CD4-positive, alpha-beta T cell treated with Interleukin-15 for 1 hour (primary cell): ENCODE measurements around the gene KCNG4.
"Not testable (repeated sequence)": the region's sequence is repeated elsewhere in the genome, so short reads cannot be mapped to it uniquely, and the experiment has no call there.

Experiments
- DNase-seq: peaks from one replicate; pipeline ENCODE4 v3.0.0-alpha.2; 2020

Gene KCNG4

DNA sequence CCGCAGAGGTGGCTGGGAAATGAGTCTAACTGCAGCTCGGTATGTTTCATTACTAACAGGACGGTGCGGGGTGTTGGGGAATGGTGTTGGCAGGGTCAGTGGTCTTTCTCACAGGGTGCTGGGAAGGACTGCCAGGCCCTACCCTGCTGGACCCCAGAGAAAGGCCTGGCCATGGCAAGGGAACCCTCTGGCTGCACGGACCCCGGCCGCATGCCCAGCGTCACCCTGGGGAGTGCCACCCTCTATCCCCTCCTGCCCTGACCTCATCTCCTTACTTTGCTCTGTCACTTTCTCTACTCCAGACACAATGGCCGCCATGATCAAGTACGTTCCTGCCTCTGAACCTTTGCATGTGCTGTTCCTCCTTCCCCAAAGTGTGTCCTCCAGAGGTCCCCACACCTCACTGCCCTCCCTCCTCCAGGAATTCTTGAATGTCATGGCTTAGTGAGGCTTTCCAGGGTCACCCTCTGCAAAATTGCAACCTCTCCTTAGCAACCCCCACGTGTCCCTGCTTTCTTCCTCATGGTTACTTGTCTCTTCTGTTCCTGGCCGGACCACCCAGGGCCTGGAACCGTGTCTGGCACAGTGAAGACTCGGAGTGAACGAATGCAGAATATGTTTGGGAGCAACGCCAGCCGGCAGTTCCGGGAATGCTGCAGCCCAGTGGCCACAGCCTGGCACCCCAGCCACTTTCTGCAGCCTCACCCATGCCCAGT is 33.7 kb downstream of the KCNG4 start:
- no peak for DNase-seq

DNA sequence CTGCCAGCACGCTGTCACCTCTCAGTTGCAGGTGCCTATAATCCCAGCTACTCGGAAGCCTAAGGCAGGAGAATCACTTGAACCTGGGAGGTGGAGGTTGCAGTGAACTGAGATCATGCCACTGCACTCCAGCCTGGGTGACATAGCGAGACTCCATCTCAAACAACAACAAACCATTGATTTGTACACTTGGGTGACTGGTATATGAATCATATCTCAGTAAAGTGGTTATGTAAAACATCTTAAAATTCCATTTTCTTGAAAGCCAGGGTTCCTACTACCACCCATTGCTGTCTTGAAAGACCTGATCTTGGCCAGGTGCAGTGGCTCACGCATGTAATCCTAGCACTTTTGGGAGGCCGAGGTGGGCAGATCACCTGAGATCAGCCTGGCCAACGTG is 34.7 kb downstream of the KCNG4 start:
- DNase-seq: not testable (repeated sequence)

DNA sequence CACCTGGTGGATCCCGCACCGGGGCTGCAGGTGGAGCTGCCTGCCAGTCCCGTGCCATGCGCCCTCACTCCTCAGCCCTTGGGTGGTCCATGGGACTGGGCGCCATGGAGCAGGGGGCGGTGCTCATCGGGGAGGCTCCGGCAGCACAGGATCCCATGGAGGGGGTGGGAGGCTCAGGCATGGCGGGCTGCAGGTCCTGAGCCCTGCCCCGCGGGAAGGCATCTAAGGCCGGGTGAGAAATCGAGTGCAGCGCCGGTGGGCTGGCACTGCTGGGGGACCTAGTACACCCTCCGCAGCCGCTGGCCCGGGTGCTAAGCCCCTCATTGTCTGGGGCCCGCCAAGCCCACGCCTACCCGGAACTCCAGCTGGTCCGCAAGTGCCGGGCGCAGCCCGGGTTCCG is 35.3 kb downstream of the KCNG4 start:
- DNase-seq: not testable (repeated sequence)

DNA sequence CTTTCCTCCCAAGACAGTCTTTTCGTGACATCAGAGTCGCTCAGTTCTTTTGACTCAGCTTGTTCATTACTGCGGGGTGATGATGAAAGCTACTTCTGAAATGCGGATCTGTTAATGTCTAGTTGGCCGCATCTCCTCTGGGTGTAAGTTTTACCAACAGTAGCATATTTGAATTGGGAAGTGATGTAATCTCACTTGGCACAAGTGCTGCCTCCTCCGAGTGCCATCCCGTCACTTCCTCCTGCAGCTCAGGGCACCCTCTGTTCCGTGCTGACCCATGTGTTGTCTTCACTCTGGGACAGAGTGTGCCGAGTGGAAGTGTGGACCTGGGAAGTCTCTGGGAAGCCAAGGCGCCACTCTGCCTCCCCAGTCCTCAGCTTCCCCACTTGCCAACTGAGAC is 40.0 kb downstream of the KCNG4 start:
- peak; percentile 48 for DNase-seq

DNA sequence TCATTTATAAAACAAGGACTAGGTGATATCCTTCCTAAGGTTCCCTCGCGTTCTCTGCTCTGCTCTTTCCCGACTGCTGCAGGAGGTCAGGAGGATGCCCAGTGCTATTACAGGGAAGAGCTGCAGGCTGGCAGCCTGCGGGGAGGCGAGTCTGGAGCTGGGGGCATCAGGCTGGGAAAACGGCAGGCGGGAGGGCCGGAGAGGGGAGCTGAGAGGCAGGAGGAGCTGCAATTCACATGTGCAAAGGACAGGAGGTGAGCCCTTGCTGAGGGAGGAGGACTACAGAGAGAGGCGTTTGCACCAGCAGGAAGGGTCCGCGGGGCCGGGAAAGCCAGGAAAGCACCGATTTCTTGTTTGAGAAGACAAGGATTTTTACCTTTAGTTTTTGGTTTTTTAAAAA is 40.7 kb downstream of the KCNG4 start:
- no peak for DNase-seq

DNA sequence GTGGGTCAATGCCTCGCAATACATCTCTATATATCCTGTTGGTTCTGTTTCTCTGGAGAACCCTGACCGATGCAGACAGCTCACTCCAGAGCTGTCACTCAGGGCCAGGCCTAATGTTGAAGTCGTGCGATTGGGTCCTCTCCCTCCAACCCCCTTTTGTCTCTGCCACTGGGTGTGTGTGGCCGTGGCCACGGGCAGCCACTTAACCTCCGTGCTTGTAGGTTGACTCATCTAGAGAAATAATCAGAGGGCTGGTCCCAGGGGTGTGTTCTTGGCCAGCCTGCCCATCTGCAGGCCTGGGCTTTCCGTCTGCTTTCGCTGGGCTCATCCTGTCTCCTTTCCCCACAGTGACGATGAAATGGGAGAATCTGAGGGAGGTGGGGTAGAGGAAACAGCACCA is 41.4 kb downstream of the KCNG4 start:
- DNase-seq: no peak

DNA sequence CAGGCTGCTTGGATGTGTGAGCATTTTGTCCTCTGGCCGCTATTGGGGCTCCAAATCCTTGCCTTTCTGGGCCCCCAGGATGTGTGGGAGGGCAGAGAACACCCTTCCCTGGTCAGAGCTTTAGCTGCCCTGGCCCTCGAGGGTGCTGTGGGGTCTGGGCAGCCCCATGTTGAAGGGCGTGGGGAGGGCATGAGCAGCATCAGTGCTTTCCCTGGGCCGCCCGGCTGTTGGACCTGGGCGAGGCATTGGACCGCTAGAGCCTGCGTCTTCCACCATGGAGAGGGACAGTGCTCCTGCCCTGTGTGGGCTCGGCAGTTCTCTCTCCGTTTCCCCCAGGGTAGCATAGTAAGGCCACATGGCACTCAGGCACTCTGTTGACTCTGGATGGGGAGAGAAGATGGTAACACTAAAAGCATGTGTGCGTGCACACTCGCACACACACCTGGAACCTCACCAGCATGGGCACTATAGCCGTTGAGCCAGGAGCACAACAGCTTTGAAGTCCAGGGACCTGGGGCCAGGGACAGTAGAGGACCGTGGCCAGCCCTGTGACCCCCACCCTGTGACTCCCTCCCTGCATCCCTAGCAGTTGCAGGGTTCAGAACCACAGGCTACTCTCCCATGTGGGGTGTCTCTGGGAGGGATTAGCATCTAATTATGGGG is 42.2 kb downstream of the KCNG4 start:
- DNase-seq: no peak

DNA sequence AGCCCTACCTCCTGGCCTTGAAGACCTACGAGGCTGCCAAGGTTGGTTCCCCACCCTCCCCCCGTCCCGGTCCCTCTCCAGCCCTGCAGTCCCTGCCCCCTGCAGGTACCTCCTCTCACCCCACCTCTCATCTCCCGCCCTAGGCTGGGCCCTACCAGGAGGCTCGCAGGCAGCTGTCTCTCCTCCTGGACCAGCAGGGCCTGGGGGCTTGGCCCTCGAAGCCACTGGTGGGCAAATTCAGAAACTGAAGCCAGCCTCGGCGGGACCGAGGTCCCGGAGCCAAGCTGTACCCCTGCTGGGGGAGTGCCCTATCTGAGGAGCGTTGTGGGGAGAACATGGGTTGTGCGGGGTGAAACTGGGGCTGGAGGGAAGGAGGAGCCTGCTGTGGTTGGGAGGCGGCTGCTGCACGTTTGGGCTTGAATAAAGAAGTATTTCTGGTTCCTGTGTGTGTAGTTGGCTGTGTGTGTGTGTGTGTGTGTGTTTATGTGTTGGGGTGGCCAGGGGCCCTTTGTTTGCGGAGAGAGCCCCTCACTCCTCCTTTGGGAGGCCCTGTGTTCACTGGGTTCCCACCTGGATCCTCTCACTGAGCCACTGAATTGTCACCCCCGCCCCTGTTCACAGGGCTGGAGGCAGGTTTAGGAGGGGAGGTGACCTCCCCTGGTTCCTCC is 43.0 kb downstream of the KCNG4 start:
- no peak for DNase-seq

DNA sequence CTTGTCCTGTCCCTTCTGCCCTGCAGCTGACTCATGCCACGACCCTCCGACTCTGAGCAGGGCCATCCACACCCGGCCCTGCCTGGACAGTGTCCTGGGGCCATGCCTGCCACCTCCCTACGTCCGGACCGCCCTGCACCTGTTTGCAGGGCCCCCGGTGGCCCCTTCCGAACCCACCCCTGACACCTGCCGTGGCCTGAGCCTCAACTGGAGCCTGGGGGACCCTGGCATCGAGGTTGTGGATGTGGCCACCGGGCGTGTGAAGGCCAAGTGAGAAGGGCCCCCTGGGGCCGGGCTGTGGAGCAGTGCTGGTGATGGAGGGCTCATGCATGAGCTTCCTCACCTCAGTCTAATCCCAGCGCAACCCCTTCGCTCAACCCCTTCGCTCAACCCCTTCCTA is 43.7 kb downstream of the KCNG4 start:
- no peak for DNase-seq

DNA sequence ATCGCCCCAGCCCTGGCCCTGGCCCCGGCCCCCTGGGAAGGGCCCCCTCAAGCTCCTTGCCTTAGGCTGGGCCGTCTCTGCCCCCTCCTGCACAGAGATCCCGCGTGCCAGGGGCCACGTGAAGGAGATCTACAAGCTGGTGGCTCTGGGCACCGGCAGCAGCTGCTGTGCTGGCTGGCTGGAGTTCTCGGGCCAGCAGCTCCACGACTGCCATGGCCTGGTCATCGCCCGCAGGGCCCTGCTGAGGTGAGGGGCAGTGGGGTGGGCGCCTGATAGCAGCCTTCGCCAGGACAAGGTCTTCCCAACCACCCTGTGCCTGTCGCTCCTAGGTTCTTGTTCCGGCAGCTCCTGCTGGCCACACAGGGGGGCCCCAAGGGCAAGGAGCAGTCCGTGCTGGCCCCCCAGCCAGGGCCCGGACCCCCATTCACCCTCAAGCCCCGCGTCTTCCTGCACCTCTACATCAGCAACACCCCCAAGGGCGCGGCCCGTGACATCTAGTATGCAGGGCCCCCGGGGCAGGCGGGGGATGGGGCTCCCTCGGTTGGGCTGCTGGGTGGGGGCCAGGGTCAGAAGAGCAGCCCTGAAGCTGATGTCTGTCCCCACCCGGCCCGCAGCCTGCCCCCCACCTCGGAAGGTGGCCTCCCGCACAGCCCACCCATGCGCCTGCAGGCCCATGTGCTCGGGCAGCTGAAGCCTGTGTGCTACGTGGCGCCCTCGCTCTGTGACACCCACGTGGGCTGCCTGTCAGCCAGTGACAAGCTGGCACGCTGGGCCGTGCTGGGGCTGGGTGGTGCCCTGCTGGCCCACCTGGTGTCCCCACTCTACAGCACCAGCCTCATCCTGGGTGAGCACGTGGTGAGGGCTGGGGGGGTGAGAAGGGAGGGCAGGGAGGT is 44.4 kb downstream of the KCNG4 start:
- no peak for DNase-seq

DNA sequence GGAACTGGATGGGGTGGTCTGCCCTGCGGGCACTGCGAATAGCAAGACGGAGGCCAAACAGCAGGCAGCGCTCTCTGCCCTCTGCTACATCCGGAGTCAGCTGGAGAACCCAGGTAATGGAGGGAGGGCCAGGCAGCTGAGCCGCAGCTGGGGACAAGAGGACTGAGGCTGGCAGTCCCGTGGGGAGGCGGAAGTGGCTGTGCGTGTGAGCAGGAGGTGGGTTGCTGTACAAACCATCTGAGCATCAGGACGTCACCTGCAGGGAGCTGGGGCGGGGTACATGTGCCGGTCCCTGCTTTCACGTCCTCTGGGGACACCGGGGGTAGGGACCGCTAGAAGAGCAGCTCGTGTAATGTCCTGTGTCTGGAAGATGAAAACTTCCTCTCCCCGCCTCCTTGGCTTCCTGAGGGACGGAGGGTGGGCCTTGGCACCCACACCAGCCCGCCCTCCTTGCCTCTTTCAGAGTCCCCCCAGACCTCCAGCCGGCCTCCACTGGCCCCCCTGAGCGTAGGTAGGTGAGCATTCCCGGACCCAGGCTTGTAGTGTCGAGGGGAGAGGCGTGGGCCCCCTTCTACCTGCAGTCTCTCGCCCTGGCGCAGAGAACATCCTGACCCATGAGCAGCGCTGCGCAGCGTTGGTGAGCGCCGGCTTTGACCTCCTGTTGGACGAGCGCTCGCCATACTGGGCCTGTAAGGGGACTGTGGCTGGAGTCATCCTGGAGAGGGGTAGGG is 45.2 kb downstream of the KCNG4 start:
- DNase-seq: no peak

DNA sequence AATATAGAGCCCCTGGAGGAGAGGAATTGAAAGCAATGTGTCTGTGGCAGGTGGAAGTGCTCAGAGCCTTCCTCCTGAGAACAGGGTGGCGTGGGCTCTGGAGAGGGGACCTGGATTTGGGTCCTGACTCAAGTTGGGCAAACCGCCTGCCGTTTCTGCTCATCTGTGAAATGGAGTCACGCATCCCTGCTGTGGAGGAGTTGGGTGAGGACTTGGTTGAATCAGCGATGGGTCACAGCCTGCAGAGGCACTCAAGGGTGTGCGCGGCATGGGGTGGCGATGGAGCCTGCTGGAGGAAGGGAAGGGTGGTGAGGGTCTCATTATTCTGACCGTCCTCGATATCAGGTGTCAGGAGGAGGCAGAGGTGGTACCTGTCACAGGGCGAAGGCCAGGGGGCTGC is 45.8 kb downstream of the KCNG4 start:
- DNase-seq: no peak

DNA sequence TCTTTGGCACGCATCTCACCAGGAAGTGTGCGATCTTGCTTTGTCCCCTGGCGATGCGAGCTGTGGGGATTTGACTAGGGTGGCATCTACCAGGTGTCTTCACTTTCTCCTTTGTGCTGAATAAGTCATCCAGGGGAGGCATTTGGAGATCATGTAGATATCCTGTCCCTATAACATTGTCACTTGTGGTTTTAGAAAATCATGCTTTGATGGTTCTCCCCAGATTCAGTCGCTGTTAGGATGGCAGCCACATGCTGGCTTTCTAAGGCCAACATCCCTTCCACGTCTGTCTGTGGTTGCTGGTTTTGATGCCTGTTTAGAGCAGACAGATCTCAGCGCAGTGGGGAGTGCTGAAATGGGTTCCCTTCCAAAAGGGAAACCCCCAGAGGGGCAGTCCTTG is 46.3 kb downstream of the KCNG4 start:
- no peak for DNase-seq

DNA sequence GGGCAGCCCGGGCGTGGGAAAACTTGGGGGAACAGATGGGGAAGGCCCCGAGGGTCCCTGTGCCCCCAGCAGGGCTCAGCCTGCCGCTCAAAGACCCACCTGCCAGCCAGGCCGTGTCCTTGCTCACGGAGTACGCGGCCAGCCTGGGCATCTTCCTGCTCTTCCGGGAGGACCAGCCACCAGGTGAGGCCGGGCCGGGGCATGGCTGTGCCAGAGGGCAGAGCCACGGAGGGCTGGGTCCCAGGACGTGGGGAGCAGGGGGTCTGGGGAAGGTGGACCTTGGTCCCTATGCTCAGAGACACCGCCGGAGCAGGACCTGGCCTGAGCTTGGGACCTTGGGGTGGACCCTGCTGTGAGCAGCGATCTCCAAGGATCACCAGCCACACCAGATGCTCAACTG is 48.3 kb downstream of the KCNG4 start:
- no peak for DNase-seq

DNA sequence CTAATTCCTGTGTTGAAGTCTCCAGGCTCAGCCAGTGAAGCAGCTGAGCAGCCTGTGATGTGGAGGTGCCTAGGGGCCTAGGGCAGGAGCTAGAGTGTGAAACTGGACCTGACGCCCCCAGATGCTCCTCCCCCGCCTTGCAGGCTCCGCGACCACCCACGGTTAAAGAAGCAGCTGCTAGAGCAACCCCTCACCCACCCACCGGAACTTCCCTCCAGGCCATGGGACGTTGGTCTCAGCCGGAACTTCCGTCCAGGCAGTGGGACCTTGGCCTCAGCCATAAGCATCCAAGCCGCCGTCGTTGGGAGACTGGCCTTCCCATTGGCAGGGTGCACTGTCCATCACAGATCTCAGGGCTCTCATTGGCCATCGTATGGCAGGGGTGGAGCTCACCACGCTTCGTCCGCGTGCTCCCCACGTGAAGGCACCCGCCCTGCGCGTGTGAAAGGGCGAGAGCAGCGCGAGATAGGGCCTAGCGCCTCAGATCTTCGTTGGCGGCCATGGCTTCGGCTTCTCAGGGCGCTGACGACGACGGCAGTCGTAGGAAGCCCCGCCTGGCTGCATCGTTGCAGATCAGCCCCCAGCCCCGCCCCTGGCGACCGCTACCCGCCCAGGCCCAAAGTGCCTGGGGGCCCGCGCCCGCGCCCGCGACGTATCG is 49.0 kb downstream of the KCNG4 start, which contains the start of gene ADAD2:
TSS of gene ADAD2 (plus strand) at position 427 of the 658 bp plus-strand sequence. CDS start at position 501, 74 bp downstream.
- no peak for DNase-seq

DNA sequence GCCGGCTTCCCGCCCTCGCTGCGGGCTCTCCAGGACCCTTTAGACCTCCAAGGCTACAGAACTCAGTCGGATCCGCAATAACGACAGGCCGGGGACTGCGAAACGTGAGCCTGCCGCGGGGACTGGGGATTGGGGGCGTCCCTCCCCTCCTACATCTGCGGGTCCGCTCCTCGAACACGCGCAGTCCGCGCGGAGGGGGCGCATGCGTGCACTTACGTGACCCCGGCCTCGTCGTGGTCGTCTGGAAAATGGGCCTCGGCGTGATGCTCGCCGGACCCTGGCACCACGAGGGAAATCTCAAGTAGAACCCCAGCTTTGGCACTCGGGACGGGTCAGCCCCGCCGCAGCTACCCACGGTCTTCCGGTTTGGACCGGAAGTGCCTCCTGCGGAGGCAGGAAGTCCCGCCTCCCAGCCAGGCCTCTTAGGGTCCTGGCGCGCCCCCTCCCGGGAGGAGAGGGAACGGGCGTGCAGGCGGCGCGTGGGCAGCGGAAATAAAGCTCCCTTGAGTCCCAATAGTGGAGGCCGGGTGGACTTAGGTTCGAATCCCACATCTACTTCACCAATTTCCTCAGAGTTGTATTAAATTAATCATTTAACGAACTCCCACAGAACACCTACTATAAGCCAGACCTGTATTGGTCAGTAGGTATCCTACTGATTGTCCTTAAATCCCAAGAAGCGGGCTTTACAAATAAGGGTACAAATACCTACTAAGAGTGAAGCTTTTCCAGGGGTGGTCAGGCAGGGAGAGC is 53.0 kb downstream of the KCNG4 start, which contains the start of gene TAF1C:
TSS of gene TAF1C (minus strand) at position 373 of the 753 bp plus-strand sequence. CDS start 2,069 bp downstream, outside the sequence.
- peak; percentile 90 for DNase-seq

DNA sequence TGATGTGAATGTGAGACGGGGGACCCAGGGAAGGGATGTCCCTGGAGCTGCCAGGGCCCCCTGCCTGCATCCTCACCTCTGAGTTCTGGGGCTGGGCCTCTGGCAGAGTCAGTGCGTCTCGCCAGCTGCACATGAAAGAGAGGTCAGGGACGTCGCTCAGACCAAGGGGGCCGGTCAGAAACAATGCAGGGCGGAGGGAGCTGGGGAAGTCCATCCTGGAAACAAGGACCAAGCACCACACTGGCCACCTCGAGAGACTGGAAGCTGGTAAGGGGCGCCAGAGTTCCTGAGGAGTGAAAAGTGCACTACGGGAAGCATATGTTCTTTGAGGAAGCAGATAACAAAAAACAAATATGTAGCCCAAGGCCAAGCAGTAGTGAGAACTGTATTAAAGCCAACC is 55.0 kb downstream of the KCNG4 start:
- DNase-seq: no peak

DNA sequence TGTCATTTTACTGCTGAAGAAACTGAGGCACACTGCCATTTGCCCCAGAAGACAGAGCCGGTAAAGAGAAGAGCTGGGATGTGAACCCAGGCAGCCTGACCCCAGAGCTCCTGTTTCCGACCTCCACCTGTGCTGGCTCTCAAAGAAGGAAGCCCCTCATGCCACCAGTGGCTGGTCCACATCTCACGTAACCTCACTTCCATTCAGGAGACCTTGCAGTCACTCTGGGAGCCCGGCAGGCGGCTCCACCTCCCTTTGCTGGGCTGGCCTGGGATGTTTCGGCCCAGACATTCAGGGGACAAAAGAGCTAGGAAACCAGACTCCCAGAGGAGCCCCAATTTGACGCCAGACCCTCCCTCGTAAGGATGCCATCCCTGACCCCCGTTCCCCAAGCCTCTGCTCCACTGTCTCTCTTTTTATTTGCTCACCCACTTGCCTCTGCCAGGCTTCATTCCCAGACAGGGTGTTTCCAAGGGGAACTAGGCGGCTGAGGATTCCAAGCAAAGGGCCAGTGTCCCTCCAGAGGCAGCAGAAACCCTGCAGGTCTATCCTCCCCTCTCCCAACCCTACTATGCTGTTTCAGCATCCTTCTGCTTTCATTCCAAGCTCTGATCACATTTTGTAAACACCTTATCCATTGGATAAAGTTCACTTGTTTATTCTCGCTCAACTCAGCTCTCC is 55.8 kb downstream of the KCNG4 start:
- no peak for DNase-seq

DNA sequence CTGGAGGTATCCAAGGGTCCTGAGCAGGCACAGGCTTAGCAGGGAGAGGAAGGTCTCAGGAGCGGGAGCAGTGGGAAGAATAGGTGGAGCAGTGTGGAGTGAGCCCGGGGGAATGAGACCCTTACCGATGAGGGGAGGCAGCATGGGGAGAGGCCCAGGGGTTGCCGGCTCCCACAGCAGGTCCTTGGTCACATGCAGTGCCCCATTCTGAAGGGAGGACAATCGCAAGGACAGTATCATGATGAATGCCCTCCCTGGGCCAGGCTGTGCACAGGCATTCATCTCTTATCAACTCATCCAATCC is 56.3 kb downstream of the KCNG4 start:
- DNase-seq: no peak
